KBM-7 (cell line): ENCODE measurements around the gene RFNG.
A peak's percentile ranks its signal among the peaks of the same experiment; 100 is the strongest.

Experiments
- DNase-seq: peaks from one replicate; pipeline ENCODE4 v3.0.0-alpha.2; 2015
- in situ Hi-C: fragments of 300-500 bp; cut with MboI; formaldehyde crosslinking; loops from 2 replicates; pipeline ENCODE4 v1.14.3; 2020; ENCODE audit warnings: low sequenced_read_pairs, low pct_unique_long_range_greater_than_20kb, mixed read lengths

The RFNG gene

GRCh38 chr17:82033359-82034085 is 18.1 kb downstream of the RFNG start:
- no peak for DNase-seq
- in situ Hi-C loops, result no loop called here

DNA sequence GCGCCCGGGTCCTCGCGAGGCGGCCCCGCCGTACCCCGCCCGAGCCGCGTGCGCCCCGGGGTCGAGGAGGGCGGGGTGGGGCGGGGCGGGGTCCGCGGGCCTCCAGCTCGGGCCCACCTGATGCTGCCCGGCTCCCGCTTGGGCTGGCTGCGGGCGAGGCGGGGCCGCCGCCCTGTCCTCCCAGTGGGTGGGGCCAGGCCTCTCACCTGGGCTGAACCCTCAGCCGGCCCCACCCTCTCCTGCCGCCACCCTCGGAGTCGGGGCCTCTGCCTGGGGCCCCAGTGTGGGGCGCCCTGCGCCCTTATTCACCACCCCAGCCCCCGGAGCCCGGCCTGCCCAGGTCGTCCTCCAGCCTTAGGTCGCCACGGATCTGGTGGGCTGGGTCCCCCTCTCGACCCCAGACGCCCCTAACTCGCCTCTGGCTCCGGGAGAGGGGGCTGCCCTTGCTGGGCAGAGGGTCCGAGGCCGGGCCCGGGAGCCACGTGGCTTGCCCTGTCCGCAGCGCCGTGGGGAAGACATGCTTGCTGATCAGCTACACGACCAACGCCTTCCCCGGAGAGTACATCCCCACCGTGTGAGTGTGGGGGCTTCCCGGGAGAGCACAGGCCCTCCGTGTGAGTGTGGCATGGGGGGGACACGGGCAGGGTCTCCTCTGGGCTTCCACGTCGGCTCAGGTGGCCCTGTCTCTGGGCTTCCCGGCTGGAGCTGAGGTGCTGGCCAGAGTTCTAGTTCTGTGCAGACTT is 19.6 kb downstream of the RFNG start:
- in situ Hi-C loops, result no loop called here
- DNase-seq, result peak; percentile 35

DNA sequence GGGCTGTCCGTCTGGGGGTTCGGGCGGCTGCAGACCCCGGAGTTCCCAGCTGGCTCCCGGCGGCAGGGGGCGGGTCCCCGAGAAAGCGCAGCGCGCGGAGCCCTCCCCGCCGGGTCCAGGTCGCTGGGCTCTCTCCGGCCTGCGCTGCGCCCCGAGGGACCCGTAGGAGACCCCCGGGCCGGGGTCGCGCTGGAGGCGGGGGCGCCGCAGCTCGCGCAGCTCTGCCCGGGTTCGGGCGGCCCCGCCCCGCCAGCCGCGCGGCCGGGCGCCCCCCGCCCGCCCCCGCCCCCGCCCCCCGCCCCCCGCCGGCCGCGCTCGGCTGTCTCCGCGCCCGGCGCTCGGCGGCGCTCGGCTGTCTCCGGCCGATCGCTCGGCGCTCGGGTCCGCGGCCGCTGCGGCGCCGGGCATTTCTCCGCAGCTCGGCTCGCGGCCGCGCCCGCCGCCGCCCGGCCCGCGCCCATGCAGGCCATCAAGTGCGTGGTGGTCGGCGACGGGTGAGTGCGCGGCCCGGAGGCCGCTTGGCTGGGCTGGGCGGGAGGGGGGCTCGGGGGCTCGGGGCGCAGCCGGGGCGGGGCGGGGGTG is 20.2 kb downstream of the RFNG start, which contains the start of gene RAC3:
RAC3 (plus strand) TSS at position 376 of the 582 bp plus-strand sequence; CDS start at position 460, 84 bp downstream.
- in situ Hi-C loops, result no loop called here
- no peak for DNase-seq

- in situ Hi-C loops, result no loop called here
- peak; percentile 86 for DNase-seq
Measured at GRCh38 chr17:82030470-82031302, 20.9 kb downstream of the RFNG start.

- DNase-seq, result no peak
- in situ Hi-C loops, result no loop called here
Measured at GRCh38 chr17:82029990-82030469, 21.6 kb downstream of the RFNG start.

DNA sequence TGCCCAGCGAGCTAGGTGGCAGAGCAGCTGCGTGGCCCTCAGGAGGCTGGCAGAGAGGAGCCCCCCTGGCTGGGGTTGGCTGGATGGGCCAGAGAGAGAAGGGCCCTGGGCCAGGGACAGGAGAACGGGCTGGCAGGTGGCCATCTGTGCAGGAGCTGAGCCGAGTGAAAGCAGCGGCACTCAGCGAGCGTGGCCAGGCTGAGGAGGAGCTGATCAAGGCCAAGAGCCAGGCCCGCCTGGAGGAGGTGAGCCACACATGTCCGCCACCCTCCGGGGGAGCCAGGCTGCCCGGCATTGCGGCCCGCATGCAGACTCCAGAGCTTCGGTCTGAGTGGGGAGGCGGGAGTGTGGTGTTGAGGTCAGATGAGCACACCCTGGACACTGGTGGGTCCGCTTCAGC is 22.2 kb downstream of the RFNG start:
- no peak for DNase-seq
- in situ Hi-C loops, result no loop called here

GRCh38 chr17:82028966-82029365 is 22.6 kb downstream of the RFNG start:
- no peak for DNase-seq
- in situ Hi-C loops, result no loop called here

DNA sequence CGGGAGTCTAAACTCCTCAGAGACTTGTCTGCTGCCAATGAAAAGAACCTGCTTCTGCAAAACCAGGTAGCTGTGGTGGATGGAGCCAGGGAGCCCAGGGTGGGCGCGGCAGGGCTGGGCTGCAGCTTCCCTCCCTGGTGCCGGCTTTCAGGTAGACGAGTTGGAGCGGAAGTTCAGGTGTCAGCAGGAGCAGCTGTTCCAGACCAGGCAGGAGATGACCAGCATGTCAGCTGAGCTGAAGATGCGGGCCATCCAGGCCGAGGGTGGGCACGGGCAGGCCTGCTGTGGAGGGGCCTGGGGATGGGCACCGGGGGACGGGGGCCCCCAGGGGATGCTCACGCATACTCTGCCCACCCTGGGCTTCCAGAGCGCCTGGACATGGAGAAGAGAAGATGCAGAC is 23.4 kb downstream of the RFNG start:
- in situ Hi-C loops, result no loop called here
- DNase-seq, result no peak

DNA sequence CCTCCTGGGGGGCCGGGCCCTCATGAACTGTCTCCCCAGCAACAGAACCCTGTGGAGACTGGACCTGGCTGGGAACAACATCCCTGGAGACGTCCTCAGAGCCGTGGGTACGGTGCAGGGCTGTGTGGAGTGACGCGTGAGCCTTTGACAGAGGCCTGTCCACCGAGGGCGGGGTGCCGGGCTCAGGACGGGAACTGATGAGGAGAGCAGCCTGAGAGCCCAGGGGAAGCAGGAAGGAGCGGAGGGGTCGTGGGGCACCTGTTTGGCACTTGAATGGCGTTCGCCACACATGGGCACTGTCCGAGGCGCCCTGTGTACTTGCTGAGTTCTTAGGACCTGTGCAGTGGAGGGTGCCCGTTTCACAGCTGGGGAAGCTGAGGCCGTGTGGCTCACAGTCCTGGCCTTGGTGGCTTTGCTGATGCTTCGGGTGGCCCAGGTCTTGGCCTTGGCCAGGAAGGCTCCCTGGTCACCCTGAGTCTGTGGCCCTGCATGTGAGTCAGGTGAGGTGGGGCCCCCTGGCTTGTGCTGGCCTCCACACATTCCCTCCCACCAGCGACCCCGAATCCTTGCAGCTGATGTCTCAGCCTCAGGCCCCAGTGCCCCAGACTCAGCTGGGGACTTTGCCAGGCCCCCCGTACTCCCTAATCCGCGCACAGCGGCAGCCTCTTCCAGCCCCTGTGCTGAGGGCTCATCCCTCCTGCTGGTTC is 26.1 kb downstream of the RFNG start:
- in situ Hi-C loops, result no loop called here

DNA sequence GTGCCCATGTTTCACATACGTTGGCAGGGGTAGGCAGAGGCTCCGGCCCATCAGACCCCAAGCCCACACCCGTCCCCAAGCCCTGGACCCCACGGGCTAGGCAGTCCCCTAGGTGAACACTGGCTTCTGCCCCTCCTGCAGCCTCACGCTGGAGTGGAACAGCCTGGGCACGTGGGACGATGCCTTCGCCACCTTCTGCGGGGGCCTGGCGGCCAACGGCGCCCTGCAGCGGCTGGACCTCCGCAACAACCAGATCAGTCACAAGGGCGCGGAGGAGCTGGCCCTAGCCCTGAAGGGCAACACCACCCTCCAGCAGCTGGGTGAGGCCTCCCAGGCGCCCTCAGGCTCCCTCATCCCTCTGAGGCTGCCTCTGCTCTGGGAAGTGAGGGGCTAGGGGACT is 26.8 kb downstream of the RFNG start:
- no peak for DNase-seq
- in situ Hi-C loops, result no loop called here

More for the DNA sequence above, 26.1 kb downstream of the RFNG start:
- DNase-seq, result no peak

DNA sequence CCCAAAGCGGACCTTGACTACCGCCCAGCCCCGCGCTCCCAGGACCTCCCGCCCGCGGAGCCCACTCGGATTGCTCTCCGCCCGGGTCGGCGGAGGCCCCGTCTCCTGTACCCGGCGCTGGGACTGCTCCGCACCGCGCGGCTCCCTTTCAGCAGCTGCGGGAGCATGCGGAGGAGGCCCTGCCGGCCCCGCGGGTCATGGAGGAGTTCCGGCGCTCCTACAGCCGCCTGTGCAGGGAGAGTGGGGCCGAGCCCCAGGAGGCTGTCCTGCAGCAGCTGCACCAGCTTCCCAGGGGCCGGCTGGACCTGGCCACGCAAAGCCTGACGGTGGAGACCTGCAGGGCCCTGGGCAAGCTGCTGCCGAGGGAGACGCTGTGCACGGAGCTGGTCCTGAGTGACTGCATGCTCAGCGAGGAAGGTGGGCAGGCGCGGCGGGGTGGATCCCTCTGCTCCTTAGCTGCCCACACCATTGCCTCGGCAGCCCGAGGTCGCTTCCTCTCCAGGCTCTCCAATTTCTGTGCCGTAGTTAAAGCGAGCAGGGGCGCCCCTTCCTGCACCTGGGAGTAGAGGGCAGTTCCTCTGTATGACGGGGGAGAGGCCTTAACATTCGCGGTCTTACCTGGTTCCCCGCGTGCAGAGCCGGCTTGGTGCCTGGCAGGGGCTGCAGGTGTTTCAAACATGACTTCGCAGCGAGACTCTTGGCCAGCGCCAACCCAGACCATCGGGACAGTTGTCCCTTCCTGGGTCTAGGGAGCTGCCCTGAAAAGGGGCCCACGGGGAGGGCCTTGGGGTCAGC is 28.0 kb downstream of the RFNG start:
- DNase-seq, result peak; percentile 52

DNA sequence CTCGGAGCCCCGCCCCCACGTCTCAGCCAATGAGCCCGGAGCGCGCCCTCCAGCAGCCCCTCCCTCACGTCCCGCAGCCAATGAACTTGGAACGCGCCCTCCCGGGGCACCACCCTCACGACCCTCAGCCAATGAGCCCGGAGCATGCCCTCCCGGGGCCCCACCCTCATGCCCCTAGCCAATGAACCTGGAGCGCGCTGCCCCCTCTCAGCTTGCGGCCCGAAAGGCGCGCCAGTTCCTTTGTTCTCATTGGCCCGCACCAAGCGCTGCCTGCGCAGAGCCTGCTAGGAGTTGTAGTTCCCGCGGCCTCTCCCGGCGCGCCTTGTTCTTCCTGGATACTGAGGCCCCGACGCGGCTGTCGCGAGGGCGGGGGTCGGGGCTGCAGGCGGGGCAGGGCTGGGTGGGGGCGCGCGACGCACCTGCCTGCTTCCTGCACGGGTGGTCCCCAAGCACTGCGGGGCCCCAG is 28.6 kb downstream of the RFNG start, which contains the start of gene LRRC45:
LRRC45 (plus strand) TSS at position 325 of the 466 bp plus-strand sequence. CDS start 339 bp downstream, outside the sequence.
- in situ Hi-C loops, result no loop called here

More for the DNA sequence above, 28.0 kb downstream of the RFNG start:
- in situ Hi-C loops, result no loop called here

GRCh38 chr17:82022310-82022980 is 29.2 kb downstream of the RFNG start, which contains the start of gene CENPX:
Gene CENPX, minus strand, starts transcription at chr17:82022878. Its CDS starts 17 bp downstream, at chr17:82022861.
- no peak for DNase-seq
- in situ Hi-C loops, result no loop called here

More for the DNA sequence above, 28.6 kb downstream of the RFNG start, which contains the start of gene LRRC45:
- peak; percentile 100 for DNase-seq

- DNase-seq, result no peak
- in situ Hi-C loops, result no loop called here
Measured at GRCh38 chr17:82021900-82022309, 29.7 kb downstream of the RFNG start.

DNA sequence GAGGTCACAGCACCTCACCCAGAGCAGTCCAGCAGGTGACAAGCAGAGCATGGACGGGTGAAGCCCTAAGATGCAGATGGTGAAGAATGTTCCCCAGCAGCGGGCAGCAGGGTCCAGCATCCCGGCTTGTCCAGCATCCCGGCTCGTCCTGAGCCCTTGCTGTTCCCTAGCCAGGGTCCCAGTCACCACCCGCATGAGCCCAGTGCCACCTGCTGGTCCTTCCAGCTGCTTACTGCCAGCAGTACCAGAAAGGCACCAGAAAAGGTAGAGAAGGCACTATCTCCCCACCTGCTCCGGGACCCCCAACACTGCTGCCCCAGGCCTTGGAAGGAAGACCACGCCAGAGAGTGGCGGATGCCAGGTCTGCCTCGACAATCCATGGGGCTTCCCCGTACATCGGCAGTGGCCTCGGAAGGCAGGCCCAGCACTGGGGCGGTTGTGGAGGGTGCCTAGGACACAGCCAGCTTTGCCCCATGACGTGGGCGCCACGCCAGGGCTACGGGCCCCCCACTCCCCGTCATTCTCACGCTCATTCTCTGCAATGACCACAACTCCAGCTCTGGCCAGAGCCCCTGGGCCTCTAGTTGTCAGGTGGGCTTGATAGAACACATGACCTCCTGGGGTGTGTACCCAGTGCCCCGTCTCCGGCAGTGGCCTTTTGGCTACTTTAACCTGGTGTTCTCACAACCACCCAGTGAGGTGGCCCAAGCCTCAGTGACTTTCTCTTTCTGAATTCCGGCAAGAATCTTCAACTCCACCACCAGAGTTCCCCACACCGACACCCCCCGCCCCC is 30.3 kb downstream of the RFNG start:
- DNase-seq, result peak; percentile 57
- in situ Hi-C loops, result no loop called here

DNA sequence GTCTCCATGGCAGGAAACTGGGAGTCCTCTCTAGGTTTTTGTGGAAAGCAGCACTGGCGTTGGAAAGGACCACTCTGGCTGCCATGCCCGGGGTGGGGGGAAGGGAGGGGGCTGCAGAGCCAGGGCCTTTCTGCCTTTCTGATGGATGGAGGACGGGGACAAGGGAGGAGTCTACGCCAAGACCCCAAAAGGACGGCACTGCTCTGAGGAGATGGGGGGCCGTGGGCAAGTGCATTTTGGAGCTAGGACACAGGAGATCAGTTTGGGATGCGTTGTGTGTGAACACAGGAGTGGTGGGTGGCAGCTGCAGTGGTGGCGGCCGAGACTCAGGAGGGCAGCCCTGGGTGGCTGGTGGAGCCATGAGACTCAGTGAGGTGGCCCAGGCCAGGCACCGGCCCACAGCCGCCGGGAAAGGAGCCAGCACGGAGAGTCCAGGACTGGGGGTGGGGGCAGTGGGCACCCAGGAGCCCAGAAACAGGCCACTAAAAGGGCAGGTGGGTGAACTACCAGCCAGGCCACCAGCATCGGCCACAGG is 31.0 kb downstream of the RFNG start:
- in situ Hi-C loops, result no loop called here
- no peak for DNase-seq
